PC-9 (cell line): ENCODE results near the gene RAB5IF. TPM values are rescaled to one million over a fixed set of nuclear protein-coding genes. Genes with fewer than 3 reads are reported as not detected.
"Not testable (repeated sequence)": the region's sequence is repeated elsewhere in the genome, so short reads cannot be mapped to it uniquely, and the experiment has no call there.

Experiments
- BruUV-seq: library from RNA; stranded (reverse); fragments of 400-500 nt; replicated peaks from 2 replicates; lab custom pipeline; 2021; lab: Mats Ljungman, UMichigan
- CTCF ChIA-PET: fragments of 300-600 bp; sonication (Branson Sonifier 250); formaldehyde crosslinking; loops from one replicate; lab custom pipeline; 2022; ENCODE audit warnings: antibody characterized with exemption; lab: Charles Lee
- POLR2A ChIA-PET: fragments of 300-600 bp; sonication (Branson Sonifier 250); formaldehyde crosslinking; loops from one replicate; lab custom pipeline; 2022; ENCODE audit warnings: antibody characterized with exemption; ENCODE audit not compliant: unreplicated experiment; lab: Charles Lee
- DNase-seq, 2 experiments: peaks; one replicate each; pipeline versions ENCODE4 v3.0.0 to v3.0.0-alpha.2; 2015 to 2022; ENCODE audit warnings: mixed read lengths in 1 of 2
- H2AFZ ChIP-seq: fragments of 200-600 bp; sonication (generic); 2 replicates; pipeline ENCODE4 v1.8.1; 2017; ENCODE audit warnings: antibody characterized with exemption
- H3F3A ChIP-seq: fragments of 200-600 bp; sonication (generic); 2 replicates; pipeline ENCODE4 v1.8.1; 2017; ENCODE audit warnings: antibody characterized with exemption, mild to moderate bottlenecking, low read depth; ENCODE audit not compliant: insufficient read depth
- H3K27ac ChIP-seq: fragments of 200-600 bp; sonication (generic); 2 replicates; pipeline ENCODE4 v1.6.1; 2016; ENCODE audit warnings: mixed run types
- H3K27me3 ChIP-seq: fragments of 200-600 bp; sonication (generic); 2 replicates; pipeline ENCODE4 v1.6.1; 2016; ENCODE audit warnings: low read depth, mixed run types; ENCODE audit not compliant: insufficient read depth
- H3K36me3 ChIP-seq: fragments of 200-600 bp; sonication (generic); 2 replicates; pipeline ENCODE4 v1.6.1; 2016; ENCODE audit warnings: low read depth, mixed run types
- H3K4me1 ChIP-seq: fragments of 200-600 bp; sonication (generic); replicated peaks from 2 replicates; pipeline ENCODE4 v1.6.1; 2016; ENCODE audit warnings: mixed run types; ENCODE audit not compliant: insufficient read depth
- H3K4me2 ChIP-seq: fragments of 200-600 bp; sonication (generic); 2 replicates; pipeline ENCODE4 v1.6.1; 2017; ENCODE audit warnings: mixed run types
- H3K4me3 ChIP-seq: fragments of 200-600 bp; sonication (generic); 2 replicates; pipeline ENCODE4 v1.6.1; 2016; ENCODE audit warnings: mixed run types
- H3K79me2 ChIP-seq: fragments of 200-600 bp; sonication (generic); 2 replicates; pipeline ENCODE4 v1.6.1; 2017; ENCODE audit warnings: low read depth, mixed run types
- H3K9me2 ChIP-seq: fragments of 200-600 bp; sonication (generic); 2 replicates; pipeline ENCODE4 v1.8.1; 2017; ENCODE audit warnings: mild to moderate bottlenecking; ENCODE audit not compliant: insufficient read depth
- H3K9me3 ChIP-seq: fragments of 200-600 bp; sonication (generic); 2 replicates; pipeline ENCODE4 v1.8.1; 2016; ENCODE audit warnings: low read depth; ENCODE audit not compliant: insufficient read depth
- H4K20me1 ChIP-seq: fragments of 200-600 bp; sonication (generic); 2 replicates; pipeline ENCODE4 v1.8.1; 2017; ENCODE audit not compliant: insufficient read depth
- CTCF ChIP-seq: fragments of 200-600 bp; sonication (generic); conservative IDR thresholded peaks from 2 replicates; pipeline ENCODE4 v1.6.1; 2017; ENCODE audit warnings: mixed run types, antibody characterized with exemption, mild to moderate bottlenecking, moderate library complexity
- EZH2 ChIP-seq: fragments of 200-600 bp; sonication (generic); IDR thresholded peaks from 2 replicates; pipeline ENCODE4 v1.8.0; 2017; ENCODE audit warnings: antibody characterized with exemption, low read depth
- intact Hi-C: fragments of 100-400 bp; cut with micrococcal nuclease; formaldehyde crosslinking; loops from one replicate; pipeline ENCODE4 v1.10.0; 2022; ENCODE audit not compliant: unreplicated experiment
- total RNA-seq: library from RNA; stranded (reverse); gene quantifications from 2 replicates; pipeline ENCODE4 v1.2.3, GENCODE V29; 2021

The RAB5IF gene
- total RNA-seq, 1 experiment from 2014 or later: 303 TPM

DNA sequence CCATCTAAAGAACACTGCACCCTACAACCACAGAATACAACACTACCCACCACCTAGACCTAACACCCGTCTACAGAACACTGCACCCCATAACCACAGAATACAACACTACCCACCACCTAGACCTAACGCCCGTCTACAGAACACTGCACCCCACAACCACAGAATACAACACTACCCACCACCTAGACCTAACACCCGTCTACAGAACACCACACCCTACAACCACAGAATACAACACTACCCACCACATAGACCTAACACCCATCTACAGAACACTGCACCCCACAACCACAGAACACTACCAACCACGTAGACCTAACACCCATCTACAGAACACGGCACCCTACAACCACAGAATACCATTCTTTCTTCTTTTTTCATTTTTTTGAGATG lies 40.9 kb upstream of the RAB5IF start:
- H4K20me1 ChIP-seq, BruUV-seq, H3K4me3 ChIP-seq, H3K4me2 ChIP-seq, H3K79me2 ChIP-seq, H3K27ac ChIP-seq, H3F3A ChIP-seq, H3K36me3 ChIP-seq, POLR2A ChIA-PET, H3K9me3 ChIP-seq, H3K9me2 ChIP-seq, H3K4me1 ChIP-seq, H3K27me3 ChIP-seq, intact Hi-C loops, H2AFZ ChIP-seq, DNase-seq, CTCF ChIA-PET: not testable (repeated sequence)

GRCh38 chr20:36565520-36565919 lies 40.1 kb upstream of the RAB5IF start:
- no peaks in the 10 kb centered on the region for H3K4me1 ChIP-seq
- no peak overlapping the region for H2AFZ ChIP-seq
- peaks cover 11% of the 10 kb centered on the region; the same call in 1 of the 2 replicates for H3F3A ChIP-seq
- POLR2A ChIA-PET: no interaction called here
- no peak for TF ChIP-seq EZH2
- TF ChIP-seq CTCF: no peak
- no peak overlapping the region for H3K4me2 ChIP-seq
- H3K79me2 ChIP-seq: no peaks in the 10 kb centered on the region
- H3K9me2 ChIP-seq: no peaks in the 10 kb centered on the region
- H3K27me3 ChIP-seq: no peaks in the 10 kb centered on the region
- H3K9me3 ChIP-seq: peaks cover 3% of the 10 kb centered on the region; the same call in 1 of the 2 replicates
- no peak overlapping the region for H3K4me3 ChIP-seq
- CTCF ChIA-PET: no interaction called here
- H3K36me3 ChIP-seq: no peaks in the 10 kb centered on the region
- H4K20me1 ChIP-seq: no peaks in the 10 kb centered on the region
- no peak overlapping the region for H3K27ac ChIP-seq
- no TSS peak for BruUV-seq
- intact Hi-C loops: no loop called here
- DNase-seq: no peak

- no peaks in the 10 kb centered on the region for H4K20me1 ChIP-seq
- no peaks in the 10 kb centered on the region for H3K9me2 ChIP-seq
- intact Hi-C loops: loop anchor here (10.0 kb wide), 1 partner anchor 1115 kb away; the partner anchor contains the start of gene CEP250
- peaks cover 3% of the 10 kb centered on the region; the same call in 1 of the 2 replicates for H3K4me1 ChIP-seq
- peaks cover 3% of the 10 kb centered on the region; the same call in 1 of the 2 replicates for H3K9me3 ChIP-seq
- POLR2A ChIA-PET: interaction anchor here (0.7 kb wide), 1 partner anchor 602 kb away, joined by 4 read pairs; no protein-coding TSS in a partner anchor
- H3K79me2 ChIP-seq: no peaks in the 10 kb centered on the region
- H3K36me3 ChIP-seq: no peaks in the 10 kb centered on the region
- no peak overlapping the region for H2AFZ ChIP-seq
- H3K4me2 ChIP-seq: no peak overlapping the region
- CTCF ChIA-PET: no interaction called here
- no peak overlapping the region for H3K27ac ChIP-seq
- no peaks in the 10 kb centered on the region for H3K27me3 ChIP-seq
- TF ChIP-seq EZH2: no peak
- no peak for TF ChIP-seq CTCF
- DNase-seq: no peak
- H3F3A ChIP-seq: peaks cover 36% of the 10 kb centered on the region
- BruUV-seq: no TSS peak
- H3K4me3 ChIP-seq: no peak overlapping the region
Observed at GRCh38 chr20:36569847-36570429, 35.6 kb upstream of the RAB5IF start.
